B cell (primary cell): Measurements from ENCODE around the gene TMEM235. TPM values are rescaled to one million over a fixed set of nuclear protein-coding genes. Genes with fewer than 3 reads are reported as not detected.
A peak's percentile ranks its signal among the peaks of the same experiment; 100 is the strongest.

Source experiments
- ATAC-seq: fragments of 200-7000 bp; cut with Tn5 transposase; one replicate; pipeline ENCODE4 v1.10.0; 2021; ENCODE audit warnings: low read depth, mild to moderate bottlenecking, moderate number of reproducible peaks, moderate library complexity
- CTCF ChIA-PET: fragments of 350-600 bp; sonication (Branson Sonifier 250); formaldehyde crosslinking; loops from one replicate; lab custom pipeline; 2021; ENCODE audit warnings: antibody characterized with exemption, inconsistent platforms; lab: Charles Lee
- POLR2A ChIA-PET: fragments of 350-600 bp; sonication (Branson Sonifier 250); formaldehyde crosslinking; loops from one replicate; lab custom pipeline; 2021; ENCODE audit warnings: antibody characterized with exemption; lab: Charles Lee
- DNase-seq: peaks from one replicate; pipeline ENCODE4 v3.0.0; 2013
- H2AFZ ChIP-seq: 2 replicates; pipeline ENCODE4 v1.6.1; 2012; ENCODE audit warnings: mild to moderate bottlenecking, low read depth, low read length; ENCODE audit not compliant: insufficient read depth, poor library complexity, severe bottlenecking
- H3K27ac ChIP-seq, 2 donors: 1 replicate in 1 of 2; 2 replicates in 1 of 2; pipeline ENCODE4 v1.5.1; 2012 to 2013; ENCODE audit warnings: low read length in 2 of 2, mild to moderate bottlenecking in 2 of 2, moderate library complexity in 1 of 2
- H3K27me3 ChIP-seq, 4 experiments: fragments of 200-600 bp in 1 of 4; sonication (generic) in 1 of 4; replicated peaks in 1 of 4; 1 replicate in 2 of 4; 2 replicates in 2 of 4; pipeline versions ENCODE4 v1.6.1 to v1.7.0; 2013 to 2016; ENCODE audit warnings: low read length in 3 of 4, mild to moderate bottlenecking in 2 of 4, mixed read lengths in 1 of 4, moderate library complexity in 1 of 4; ENCODE audit not compliant: insufficient read depth in 4 of 4, control insufficient read depth in 3 of 4; ENCODE audit errors: control extremely low read depth in 1 of 4
- H3K36me3 ChIP-seq, 2 experiments: replicated peaks in 1 of 2; 1 replicate in 1 of 2; 2 replicates in 1 of 2; pipeline versions ENCODE4 v1.6.1 to v1.7.1; 2013; ENCODE audit warnings: low read length in 1 of 2; ENCODE audit not compliant: insufficient read depth in 2 of 2, control insufficient read depth in 1 of 2; ENCODE audit errors: control extremely low read depth in 1 of 2, extremely low read depth in 1 of 2
- H3K4me1 ChIP-seq, 2 donors: fragments of 200-600 bp in 1 of 2; sonication (generic) in 1 of 2; 1 replicate in 1 of 2; 2 replicates in 1 of 2; pipeline versions ENCODE4 v1.5.1 to v1.6.1; 2013 to 2017; ENCODE audit warnings: low read length in 2 of 2; ENCODE audit not compliant: control insufficient read depth in 2 of 2, insufficient read depth in 2 of 2
- H3K4me2 ChIP-seq: replicated peaks from 2 replicates; pipeline ENCODE3; 2012; ENCODE audit warnings: mild to moderate bottlenecking, low read depth, low read length; ENCODE audit not compliant: poor library complexity, severe bottlenecking
- H3K4me3 ChIP-seq, 5 experiments: fragments of 200-600 bp in 1 of 5; sonication (generic) in 1 of 5; 1 replicate in 3 of 5; 2 replicates in 2 of 5; pipeline versions ENCODE4 v1.5.1 to v1.7.0; 2011 to 2016; ENCODE audit warnings: low read length in 4 of 5, mild to moderate bottlenecking in 4 of 5, low read depth in 2 of 5, control low read depth in 1 of 5, moderate library complexity in 1 of 5; ENCODE audit not compliant: insufficient read depth in 1 of 5; ENCODE audit errors: control extremely low read depth in 1 of 5, extremely low read depth in 1 of 5
- H3K79me2 ChIP-seq: fragments of 200-600 bp; sonication (generic); one replicate; pipeline ENCODE4 v1.6.0; 2016; ENCODE audit warnings: low read length; ENCODE audit not compliant: control insufficient read depth, insufficient read depth
- H3K9ac ChIP-seq: fragments of 200-600 bp; sonication (generic); 2 replicates; pipeline ENCODE4 v1.6.1; 2017; ENCODE audit warnings: mild to moderate bottlenecking, low read length, moderate library complexity
- H3K9me3 ChIP-seq, 3 donors: one replicate each; pipeline versions ENCODE4 v1.6.1 to v1.7.1; 2013; ENCODE audit warnings: low read length in 2 of 3; ENCODE audit not compliant: control insufficient read depth in 2 of 3, insufficient read depth in 1 of 3; ENCODE audit errors: control extremely low read depth in 1 of 3
- H4K20me1 ChIP-seq: 2 replicates; pipeline ENCODE4 v1.6.0; 2012; ENCODE audit warnings: mild to moderate bottlenecking, low read length; ENCODE audit not compliant: insufficient read depth, control insufficient read depth, poor library complexity, severe bottlenecking
- H3K27ac Mint-ChIP-seq: one replicate; pipeline ENCODE4 v1.8.0; 2021; ENCODE audit warnings: mixed read lengths
- H3K27me3 Mint-ChIP-seq: one replicate; pipeline ENCODE4 v1.8.0; 2021; ENCODE audit warnings: mixed read lengths
- H3K4me1 Mint-ChIP-seq: one replicate; pipeline ENCODE4 v1.8.0; 2021; ENCODE audit warnings: mixed read lengths
- H3K4me3 Mint-ChIP-seq: one replicate; pipeline ENCODE4 v1.8.0; 2021; ENCODE audit warnings: mixed read lengths
- H3K9me3 Mint-ChIP-seq: one replicate; pipeline ENCODE4 v1.8.0; 2022; ENCODE audit warnings: mixed read lengths; ENCODE audit not compliant: insufficient read depth
- CTCF ChIP-seq: fragments of 200-600 bp; IDR thresholded peaks from one replicate; pipeline ENCODE4 v1.8.0; 2022; ENCODE audit warnings: antibody characterized with exemption, mild to moderate bottlenecking
- EZH2 ChIP-seq: IDR thresholded peaks from 2 replicates; pipeline ENCODE4 v1.6.1; 2012; ENCODE audit warnings: borderline replicate concordance, low read depth, mild to moderate bottlenecking, moderate library complexity, low read length; ENCODE audit not compliant: insufficient read depth, poor library complexity, severe bottlenecking
- WGBS: methylation state at CpG from one replicate; pipeline ENCODE4 v1.1.5; 2013; ENCODE audit warnings: missing lambda C conversion rate; ENCODE audit not compliant: insufficient coverage; 5-methylcytosine and 5-hydroxymethylcytosine counted together
- intact Hi-C: fragments of 100-400 bp; cut with micrococcal nuclease; formaldehyde crosslinking; loops from one replicate; pipeline ENCODE4 v1.10.0; 2022
- polyA plus RNA-seq: library from polyadenylated mRNA; depleted of rRNA; stranded (reverse); fragments of >200 nt; gene quantifications from 2 replicates; pipeline ENCODE4 v1.2.3, GENCODE V29; 2012
- total RNA-seq, 2 donors: library from RNA; stranded (reverse); fragments of 120-200 nt in 1 of 2; gene quantifications; 1 replicate in 1 of 2; 2 replicates in 1 of 2; pipeline versions ENCODE4 v1.2.3 to v1.2.4, GENCODE V29; 2013 to 2022

TMEM235 gene
- total and polyA plus RNA-seq, 2 donors (not counting 1 experiment from before 2014, with no cell fraction given), result not detected

- Histone ChIP-seq H3K79me2 (no peaks in the 10 kb centered on the region), H4K20me1 (no peaks in the 10 kb centered on the region), H2AFZ (no peak overlapping the region), H3K27me3 (peaks cover 0 to 27% (median 10%) of the 10 kb centered on the region in 4 experiments), H3K9ac (peak overlapping the region; percentile 17), H3K9me3 (peaks cover 0 to 4% (median 0%) of the 10 kb centered on the region in 3 donors), H3K4me3 (no peak overlapping the region), H3K36me3 (no peaks in the 10 kb centered on the region), H3K4me2 (peak overlapping the region; percentile 37), H3K4me1 (peaks cover 4 to 56% of the 10 kb centered on the region in 2 donors), H3K27ac (peak overlapping the region in 1 of 2 donors; percentile 6)
- TF ChIP-seq EZH2 (no peak), CTCF (no peak)
- H3K27ac Mint-ChIP-seq, result peak overlapping the region; percentile 94
- DNase-seq (peak; percentile 77), ATAC-seq (peak; percentile 75)
- H3K4me1 Mint-ChIP-seq, result peaks cover 47% of the 10 kb centered on the region
- intact Hi-C loops, result loop anchor here (1.0 to 2.0 kb wide), 3 partner anchors 25 to 84 kb away; partner anchors contain the start of gene SOCS3
- WGBS, result 46% methylated on average over 8 of the region's 15 CpGs
- POLR2A ChIA-PET, result interaction anchor here (0.6 to 1.5 kb wide), 6 partner anchors 13 to 698 kb away, joined by 3 to 8 read pairs (median 4); no protein-coding TSS in a partner anchor
- peak overlapping the region; percentile 75 for H3K4me3 Mint-ChIP-seq
- CTCF ChIA-PET, result interaction anchor here (0.7 to 3.5 kb wide), 9 partner anchors 9 to 488 kb away, joined by 4 to 22 read pairs (median 6); no protein-coding TSS in a partner anchor
- peaks cover 25% of the 10 kb centered on the region for H3K27me3 Mint-ChIP-seq
- no peaks in the 10 kb centered on the region for H3K9me3 Mint-ChIP-seq
These were observed 44.9 kb downstream of the TMEM235 start for GRCh38 chr17:78276098-78276887.
